ENCODE measurements around the gene FKBP8. TPM values are rescaled to one million over a fixed set of nuclear protein-coding genes. Genes with fewer than 3 reads are reported as not detected.
"Not testable (repeated sequence)": the region's sequence is repeated elsewhere in the genome, so short reads cannot be mapped to it uniquely, and the experiment has no call there.

The FKBP8 gene
- total RNA-seq, 1 experiment from 2014 or later: 231 TPM

- Histone ChIP-seq H3F3A (ENCODE audit: insufficient read depth, low read depth) (peaks cover 33% of the 10 kb centered on the region), H3K36me3 (ENCODE audit: low read depth) (no peaks in the 10 kb centered on the region), H2AFZ (no peak overlapping the region), H3K9me3 (ENCODE audit: insufficient read depth, low read depth) (no peaks in the 10 kb centered on the region), H3K27ac (no peak overlapping the region), H3K4me1 (replicated peaks; ENCODE audit: insufficient read depth) (0 out of 2 replicates have a peak, but pooled peaks cover 8% of the 10 kb centered on the region), H4K20me1 (ENCODE audit: insufficient read depth) (no peaks in the 10 kb centered on the region), H3K4me2 (no peak overlapping the region), H3K4me3 (no peak overlapping the region), H3K9me2 (ENCODE audit: insufficient read depth) (no peaks in the 10 kb centered on the region), H3K79me2 (ENCODE audit: low read depth) (peaks cover 4% of the 10 kb centered on the region), H3K27me3 (ENCODE audit: insufficient read depth, low read depth) (no peaks in the 10 kb centered on the region)
- TF ChIP-seq, protein P1, sequence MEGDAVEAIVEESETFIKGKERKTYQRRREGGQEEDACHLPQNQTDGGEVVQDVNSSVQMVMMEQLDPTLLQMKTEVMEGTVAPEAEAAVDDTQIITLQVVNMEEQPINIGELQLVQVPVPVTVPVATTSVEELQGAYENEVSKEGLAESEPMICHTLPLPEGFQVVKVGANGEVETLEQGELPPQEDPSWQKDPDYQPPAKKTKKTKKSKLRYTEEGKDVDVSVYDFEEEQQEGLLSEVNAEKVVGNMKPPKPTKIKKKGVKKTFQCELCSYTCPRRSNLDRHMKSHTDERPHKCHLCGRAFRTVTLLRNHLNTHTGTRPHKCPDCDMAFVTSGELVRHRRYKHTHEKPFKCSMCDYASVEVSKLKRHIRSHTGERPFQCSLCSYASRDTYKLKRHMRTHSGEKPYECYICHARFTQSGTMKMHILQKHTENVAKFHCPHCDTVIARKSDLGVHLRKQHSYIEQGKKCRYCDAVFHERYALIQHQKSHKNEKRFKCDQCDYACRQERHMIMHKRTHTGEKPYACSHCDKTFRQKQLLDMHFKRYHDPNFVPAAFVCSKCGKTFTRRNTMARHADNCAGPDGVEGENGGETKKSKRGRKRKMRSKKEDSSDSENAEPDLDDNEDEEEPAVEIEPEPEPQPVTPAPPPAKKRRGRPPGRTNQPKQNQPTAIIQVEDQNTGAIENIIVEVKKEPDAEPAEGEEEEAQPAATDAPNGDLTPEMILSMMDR (conservative IDR thresholded peaks at IDR 0.05): no peak
- TF ChIP-seq EZH2 (IDR thresholded peaks at IDR 0.05; ENCODE audit: low read depth): no peak
- intact Hi-C loops (cut with micrococcal nuclease; ENCODE audit: unreplicated experiment): no loop called here
- ChIA-PET POLR2A (ENCODE audit: unreplicated experiment) (no interaction called here), CTCF (no interaction called here)
- BruUV-seq (replicated peaks): no TSS peak
- peak; percentile 42 to 82 for DNase-seq
Observed at GRCh38 chr19:18526316-18526715, 17.1 kb downstream of the FKBP8 start.

GRCh38 chr19:18523841-18524240, 19.5 kb downstream of the FKBP8 start:
- Histone ChIP-seq H3K9me3 (ENCODE audit: insufficient read depth, low read depth) (no peaks in the 10 kb centered on the region), H3K79me2 (ENCODE audit: low read depth) (peaks cover 24% of the 10 kb centered on the region), H3K9me2 (ENCODE audit: insufficient read depth) (no peaks in the 10 kb centered on the region), H3K27me3 (ENCODE audit: insufficient read depth, low read depth) (no peaks in the 10 kb centered on the region), H3K27ac (no peak overlapping the region), H3K36me3 (ENCODE audit: low read depth) (no peaks in the 10 kb centered on the region), H2AFZ (no peak overlapping the region), H3K4me3 (no peak overlapping the region), H3F3A (ENCODE audit: insufficient read depth, low read depth) (peaks cover 40% of the 10 kb centered on the region), H3K4me2 (no peak overlapping the region), H3K4me1 (replicated peaks; ENCODE audit: insufficient read depth) (peaks cover 21% of the 10 kb centered on the region), H4K20me1 (ENCODE audit: insufficient read depth) (peaks cover 12% of the 10 kb centered on the region)
- CTCF ChIA-PET: no interaction called here
- no TSS peak for BruUV-seq (replicated peaks)
- intact Hi-C loops (cut with micrococcal nuclease; ENCODE audit: unreplicated experiment): loop anchor here (5.0 kb wide), 1 partner anchor 57 kb away; no protein-coding TSS in a partner anchor
- no peak for TF ChIP-seq EZH2 (IDR thresholded peaks at IDR 0.05; ENCODE audit: low read depth)
- TF ChIP-seq, protein P1 (conservative IDR thresholded peaks at IDR 0.05): no peak
- DNase-seq: no peak
- POLR2A ChIA-PET (ENCODE audit: unreplicated experiment): interaction anchor here (0.5 kb wide), 1 partner anchor 20 kb away, joined by 5 read pairs; no protein-coding TSS in a partner anchor

DNA sequence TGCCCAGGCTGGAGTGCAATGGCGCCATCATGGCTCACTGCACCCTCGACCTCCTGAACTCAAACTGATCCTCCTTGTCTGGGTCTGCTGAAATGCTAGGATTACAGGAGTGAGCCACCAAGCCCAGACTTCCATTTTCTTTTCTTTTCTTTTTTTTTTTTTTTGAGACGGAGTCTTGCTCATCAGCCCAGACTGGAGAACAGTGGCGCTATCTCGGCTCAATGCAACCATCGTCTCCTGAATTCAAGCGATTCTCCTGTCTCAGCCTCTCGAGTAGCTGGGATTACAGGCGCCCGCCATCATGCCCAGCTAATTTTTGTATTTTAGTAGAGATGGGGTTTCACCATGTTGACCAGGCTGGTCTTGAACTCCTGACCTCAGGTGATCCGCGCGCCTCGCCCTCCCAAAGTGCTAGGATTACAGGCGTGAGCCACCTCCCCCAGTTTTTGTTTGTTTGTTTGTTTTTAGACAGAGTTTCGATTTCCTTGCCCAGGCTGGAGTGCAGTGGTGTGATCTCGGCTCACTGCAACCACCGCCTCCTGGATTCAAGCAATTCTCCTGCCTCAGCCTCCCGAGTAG, 20.4 kb downstream of the FKBP8 start:
- DNase-seq; H3K27me3 ChIP-seq (ENCODE audit: insufficient read depth, low read depth); POLR2A ChIA-PET (ENCODE audit: unreplicated experiment); H3K27ac ChIP-seq; H3K9me3 ChIP-seq (ENCODE audit: insufficient read depth, low read depth); H3K36me3 ChIP-seq (ENCODE audit: low read depth); H3K9me2 ChIP-seq (ENCODE audit: insufficient read depth): not testable (repeated sequence)
- Histone ChIP-seq H3K4me1 (replicated peaks; ENCODE audit: insufficient read depth) (peaks cover 26% of the 10 kb centered on the region), H3K4me2 (peak overlapping the region; percentile 51), H2AFZ (peak overlapping the region; percentile 54; the same call in 1 of the 2 replicates), H3K4me3 (peak overlapping the region; percentile 35; the same call in 1 of the 2 replicates), H3F3A (ENCODE audit: insufficient read depth, low read depth) (peaks cover 40% of the 10 kb centered on the region), H3K79me2 (ENCODE audit: low read depth) (peaks cover 33% of the 10 kb centered on the region), H4K20me1 (ENCODE audit: insufficient read depth) (peaks cover 21% of the 10 kb centered on the region)
- CTCF ChIA-PET: interaction anchor here (0.6 kb wide), 1 partner anchor 49 kb away, joined by 3 read pairs; the partner anchor contains the start of gene UBA52
- intact Hi-C loops (cut with micrococcal nuclease; ENCODE audit: unreplicated experiment): loop anchor here (1.0 to 5.0 kb wide), 3 partner anchors 34 to 56 kb away; partner anchors contain the start of genes KXD1 and UBA52
- BruUV-seq (replicated peaks): TSS peak; percentile 73
